ENCODE measurements around the gene CCDC148. TPM values are rescaled to one million over a fixed set of nuclear protein-coding genes. Genes with fewer than 3 reads are reported as not detected.

The CCDC148 gene
- total RNA-seq, 1 donor from 2014 or later, result 1.2 TPM

GRCh38 chr2:158467248-158467647 lies 10.7 kb upstream of the CCDC148 start:
- Histone ChIP-seq H3K9me3 (no peaks in the 10 kb centered on the region), H3K27me3 (no peaks in the 10 kb centered on the region), H3K4me1 (no peaks in the 10 kb centered on the region), H3K4me3 (no peak overlapping the region), H3K36me3 (no peaks in the 10 kb centered on the region), H3K27ac (no peak overlapping the region)
- ATAC-seq (no peak), DNase-seq (no peak)
- no peak for TF ChIP-seq CTCF (IDR thresholded peaks at IDR 0.05)
- intact Hi-C loops (cut with DNase I), result no loop called here

- DNase-seq (no peak), ATAC-seq (peak; percentile 36)
- TF ChIP-seq CTCF (IDR thresholded peaks at IDR 0.05), result peak; percentile 45
- no peak overlapping the region for H3K4me3 ChIP-seq
- no peaks in the 10 kb centered on the region for H3K9me3 ChIP-seq
- peaks cover 17% of the 10 kb centered on the region for H3K4me1 ChIP-seq
- H3K27ac ChIP-seq, result no peak overlapping the region
- H3K27me3 ChIP-seq, result no peaks in the 10 kb centered on the region
- H3K36me3 ChIP-seq, result no peaks in the 10 kb centered on the region
- intact Hi-C loops (cut with DNase I), result no loop called here
Observed at GRCh38 chr2:158464426-158465281, 8.1 kb upstream of the CCDC148 start.

GRCh38 chr2:158463496-158464095 lies 7.0 kb upstream of the CCDC148 start:
- DNase-seq, result no peak
- ATAC-seq, result no peak
- H3K9me3 ChIP-seq, result no peaks in the 10 kb centered on the region
- H3K27ac ChIP-seq, result no peak overlapping the region
- H3K4me3 ChIP-seq, result no peak overlapping the region
- peaks cover 26% of the 10 kb centered on the region for H3K4me1 ChIP-seq
- H3K36me3 ChIP-seq, result no peaks in the 10 kb centered on the region
- TF ChIP-seq CTCF (IDR thresholded peaks at IDR 0.05), result no peak
- intact Hi-C loops (cut with DNase I), result no loop called here
- no peaks in the 10 kb centered on the region for H3K27me3 ChIP-seq

GRCh38 chr2:158460632-158461297 lies 4.2 kb upstream of the CCDC148 start:
- Histone ChIP-seq H3K9me3 (no peaks in the 10 kb centered on the region), H3K27ac (no peak overlapping the region), H3K4me3 (no peak overlapping the region), H3K36me3 (no peaks in the 10 kb centered on the region), H3K27me3 (no peaks in the 10 kb centered on the region), H3K4me1 (peaks cover 30% of the 10 kb centered on the region)
- intact Hi-C loops (cut with DNase I), result no loop called here
- ATAC-seq (no peak), DNase-seq (no peak)
- TF ChIP-seq CTCF (IDR thresholded peaks at IDR 0.05), result peak; percentile 27

- Histone ChIP-seq H3K27me3 (no peaks in the 10 kb centered on the region), H3K36me3 (no peaks in the 10 kb centered on the region), H3K9me3 (no peaks in the 10 kb centered on the region), H3K4me1 (peaks cover 30% of the 10 kb centered on the region), H3K27ac (no peak overlapping the region), H3K4me3 (peak overlapping the region; percentile 91)
- DNase-seq (no peak), ATAC-seq (no peak)
- intact Hi-C loops (cut with DNase I), result no loop called here
- TF ChIP-seq CTCF (IDR thresholded peaks at IDR 0.05), result no peak
Observed at GRCh38 chr2:158459161-158460003, 2.8 kb upstream of the CCDC148 start.
